Cardiac fibroblast (primary cell): Measurements from ENCODE around the gene MDFIC2.

Source experiments
- DNase-seq, 2 donors: peaks; one replicate each; pipeline versions ENCODE4 v3.0.0 to v3.0.0-alpha.2; 2010; ENCODE audit warnings: low read depth in 2 of 2
- H3K4me3 ChIP-seq, 2 donors: replicated peaks in 1 of 2; 1 replicate in 1 of 2; 2 replicates in 1 of 2; pipeline ENCODE4 v1.5.1; 2011; ENCODE audit warnings: low read depth in 2 of 2, low read length in 2 of 2, mild to moderate bottlenecking in 2 of 2, moderate library complexity in 1 of 2
- TF ChIP-seq, protein P1 (sequence below): IDR thresholded peaks from one replicate; pipeline ENCODE4 v1.5.1; 2011; ENCODE audit warnings: low read depth, mild to moderate bottlenecking, low read length, inconsistent platforms

MDFIC2 gene

DNA sequence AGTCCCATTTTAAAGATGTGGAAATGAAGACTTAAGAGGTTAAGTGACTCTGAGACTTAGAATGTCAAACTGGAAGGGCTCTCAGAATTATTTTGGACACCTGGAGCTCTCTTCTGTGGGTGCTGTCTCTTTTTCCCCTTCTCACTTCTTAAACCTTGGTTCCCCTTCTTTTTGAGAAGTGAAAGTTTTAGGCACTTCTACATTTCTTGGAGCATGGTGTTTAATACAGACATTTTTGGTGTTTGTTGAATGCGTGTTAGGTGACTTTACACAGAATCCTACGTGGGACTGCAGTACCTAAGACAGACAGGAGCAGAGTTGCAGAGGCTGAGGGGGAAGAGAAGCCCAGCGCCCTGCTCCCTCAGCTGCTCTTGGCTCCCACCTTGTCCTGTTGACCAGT lies 133.3 kb downstream of the MDFIC2 start:
- H3K4me3 ChIP-seq, result no peak overlapping the region
- TF ChIP-seq, protein P1, sequence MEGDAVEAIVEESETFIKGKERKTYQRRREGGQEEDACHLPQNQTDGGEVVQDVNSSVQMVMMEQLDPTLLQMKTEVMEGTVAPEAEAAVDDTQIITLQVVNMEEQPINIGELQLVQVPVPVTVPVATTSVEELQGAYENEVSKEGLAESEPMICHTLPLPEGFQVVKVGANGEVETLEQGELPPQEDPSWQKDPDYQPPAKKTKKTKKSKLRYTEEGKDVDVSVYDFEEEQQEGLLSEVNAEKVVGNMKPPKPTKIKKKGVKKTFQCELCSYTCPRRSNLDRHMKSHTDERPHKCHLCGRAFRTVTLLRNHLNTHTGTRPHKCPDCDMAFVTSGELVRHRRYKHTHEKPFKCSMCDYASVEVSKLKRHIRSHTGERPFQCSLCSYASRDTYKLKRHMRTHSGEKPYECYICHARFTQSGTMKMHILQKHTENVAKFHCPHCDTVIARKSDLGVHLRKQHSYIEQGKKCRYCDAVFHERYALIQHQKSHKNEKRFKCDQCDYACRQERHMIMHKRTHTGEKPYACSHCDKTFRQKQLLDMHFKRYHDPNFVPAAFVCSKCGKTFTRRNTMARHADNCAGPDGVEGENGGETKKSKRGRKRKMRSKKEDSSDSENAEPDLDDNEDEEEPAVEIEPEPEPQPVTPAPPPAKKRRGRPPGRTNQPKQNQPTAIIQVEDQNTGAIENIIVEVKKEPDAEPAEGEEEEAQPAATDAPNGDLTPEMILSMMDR, result no peak
- no peak for DNase-seq

DNA sequence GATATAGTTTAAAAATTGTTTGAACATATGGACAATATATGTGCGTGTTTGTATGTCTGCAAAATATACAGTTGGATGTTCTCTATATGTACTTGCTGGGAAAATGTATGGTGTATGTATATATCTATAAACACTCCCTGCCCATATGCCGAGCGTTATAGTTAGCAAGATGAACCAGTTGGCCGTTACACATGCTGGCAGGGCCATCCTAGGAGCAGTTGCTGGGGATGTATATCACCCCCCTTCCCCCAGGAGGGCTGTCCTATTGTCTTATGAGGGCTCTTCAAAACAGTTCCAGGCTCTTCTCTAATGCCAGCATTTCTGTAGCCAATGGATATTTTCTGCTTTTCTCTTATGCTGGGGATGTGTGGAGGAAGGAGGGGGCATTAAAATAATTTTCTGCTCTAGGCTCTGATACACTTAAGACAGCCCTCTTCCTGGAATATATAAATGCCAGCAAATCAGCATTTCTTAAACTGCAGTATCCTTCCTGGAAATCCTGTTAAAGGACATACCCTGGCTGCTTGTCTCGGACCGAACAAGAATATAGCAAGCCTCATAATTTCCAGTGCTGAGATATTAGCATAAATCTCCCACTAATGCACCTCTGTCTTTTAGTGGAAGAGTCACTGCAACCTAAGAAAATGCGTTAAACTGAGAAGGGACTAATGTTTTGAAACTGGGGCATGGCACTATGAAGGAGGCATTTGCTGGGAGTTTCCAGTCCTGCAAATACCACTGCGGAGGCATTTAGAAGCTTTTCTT lies 134.4 kb downstream of the MDFIC2 start:
- DNase-seq, result no peak
- TF ChIP-seq, protein P1, result no peak
- H3K4me3 ChIP-seq, result no peak overlapping the region

DNA sequence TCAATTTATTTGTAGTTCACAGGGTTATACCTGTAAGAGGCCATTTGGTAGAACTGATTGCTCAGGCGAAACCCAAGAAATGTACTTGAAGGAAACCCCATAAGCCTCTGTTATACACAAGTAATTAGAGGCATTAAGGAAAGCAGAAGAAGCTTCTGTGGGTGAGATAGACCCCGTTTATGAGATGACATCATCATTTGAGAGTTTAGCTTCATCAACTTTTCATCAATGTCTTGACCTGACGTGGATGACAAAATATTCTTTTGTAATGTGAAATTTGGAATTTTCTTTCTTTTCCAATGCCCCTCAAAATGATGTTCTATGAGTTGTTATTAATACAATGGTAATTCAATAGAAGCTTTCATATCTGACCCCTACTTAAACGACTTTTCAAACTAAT lies 136.2 kb downstream of the MDFIC2 start:
- TF ChIP-seq, protein P1, result no peak
- no peak overlapping the region for H3K4me3 ChIP-seq
- DNase-seq, result no peak

DNA sequence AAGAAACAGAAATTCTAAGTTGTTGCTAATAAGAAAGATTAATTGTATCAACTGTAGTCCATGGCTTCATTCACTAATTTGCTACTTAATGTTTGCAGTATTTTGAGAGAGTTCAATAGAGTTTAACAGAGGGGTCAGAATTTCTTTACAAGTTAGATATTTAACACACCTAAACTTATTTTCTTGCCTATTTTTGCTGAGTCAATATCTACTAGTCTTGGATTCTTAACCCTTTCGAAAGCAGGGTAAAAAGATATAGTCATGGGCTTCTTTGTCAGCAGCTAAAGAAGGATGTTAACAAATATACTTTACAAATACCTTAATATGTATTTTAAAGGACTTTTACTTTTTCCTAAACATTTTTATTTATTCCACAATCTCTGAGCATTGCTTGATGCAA lies 155.6 kb downstream of the MDFIC2 start:
- TF ChIP-seq, protein P1, result no peak

GRCh38 chr3:70150599-70150998 lies 161.8 kb downstream of the MDFIC2 start:
- no peak for DNase-seq
- TF ChIP-seq, protein P1, result no peak
- H3K4me3 ChIP-seq, result no peak overlapping the region

More for the DNA sequence above, 155.6 kb downstream of the MDFIC2 start:
- H3K4me3 ChIP-seq, result no peak overlapping the region
- no peak for DNase-seq

GRCh38 chr3:70149714-70150400 lies 162.6 kb downstream of the MDFIC2 start:
- TF ChIP-seq, protein P1, result no peak
- H3K4me3 ChIP-seq, result no peak overlapping the region
- no peak for DNase-seq
